Activated T-cell treated with anti-CD3 and anti-CD28 coated beads, Interleukin-2, amount 50 U/mL, for 24 hours (primary cell): ENCODE results near the gene KIF13A.

Source experiments
- DNase-seq: peaks from one replicate; pipeline ENCODE4 v3.0.0-alpha.2; 2020
- H3K27ac Mint-ChIP-seq: 2 replicates; pipeline ENCODE4 v1.8.0; 2020; ENCODE audit warnings: mild to moderate bottlenecking, mixed read lengths
- H3K27me3 Mint-ChIP-seq: 2 replicates; pipeline ENCODE4 v1.8.0; 2020; ENCODE audit warnings: mixed read lengths
- H3K36me3 Mint-ChIP-seq: 2 replicates; pipeline ENCODE4 v1.8.0; 2020; ENCODE audit warnings: low read depth, mixed read lengths
- H3K4me1 Mint-ChIP-seq: 2 replicates; pipeline ENCODE4 v1.8.0; 2020; ENCODE audit warnings: low read depth, mixed read lengths
- H3K4me3 Mint-ChIP-seq: 2 replicates; pipeline ENCODE4 v1.8.0; 2020; ENCODE audit warnings: mild to moderate bottlenecking, moderate library complexity, mixed read lengths
- H3K9me3 Mint-ChIP-seq: 2 replicates; pipeline ENCODE4 v1.8.0; 2020; ENCODE audit warnings: mixed read lengths

The KIF13A gene

DNA sequence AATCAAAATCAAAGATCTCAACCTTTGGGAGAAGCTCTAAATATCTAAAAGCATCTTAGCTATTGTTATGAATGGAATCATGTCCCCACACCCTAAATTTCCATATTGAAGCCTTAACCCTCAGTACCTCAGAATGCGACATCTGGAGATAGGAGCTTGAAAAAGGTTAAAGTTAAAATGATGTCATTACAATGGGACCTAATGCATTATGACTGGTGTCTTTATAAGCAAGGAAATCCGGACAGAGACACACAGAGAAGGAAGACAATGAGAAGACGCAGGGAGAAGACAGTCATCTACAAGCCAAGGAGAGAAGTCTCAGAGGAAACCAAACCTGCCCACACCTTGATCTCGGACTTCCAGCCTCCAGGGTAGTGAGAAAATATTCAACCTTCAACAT, 46.1 kb downstream of the KIF13A start:
- DNase-seq, result no peak
- no peaks in the 10 kb centered on the region for H3K36me3 Mint-ChIP-seq
- no peaks in the 10 kb centered on the region for H3K9me3 Mint-ChIP-seq
- H3K4me3 Mint-ChIP-seq, result no peak overlapping the region
- H3K27me3 Mint-ChIP-seq, result peaks cover 38% of the 10 kb centered on the region
- no peaks in the 10 kb centered on the region for H3K4me1 Mint-ChIP-seq
- H3K27ac Mint-ChIP-seq, result no peak overlapping the region

- peaks cover 43% of the 10 kb centered on the region for H3K27me3 Mint-ChIP-seq
- peaks cover 3% of the 10 kb centered on the region for H3K4me1 Mint-ChIP-seq
- H3K36me3 Mint-ChIP-seq, result no peaks in the 10 kb centered on the region
- DNase-seq, result no peak
- H3K9me3 Mint-ChIP-seq, result no peaks in the 10 kb centered on the region
- H3K27ac Mint-ChIP-seq, result no peak overlapping the region
- H3K4me3 Mint-ChIP-seq, result no peak overlapping the region
Measured at GRCh38 chr6:17940151-17940792, 47.2 kb downstream of the KIF13A start.

- DNase-seq, result no peak
- Mint-ChIP-seq H3K36me3 (no peaks in the 10 kb centered on the region), H3K9me3 (no peaks in the 10 kb centered on the region)
Measured at GRCh38 chr6:17938901-17939300, 48.5 kb downstream of the KIF13A start.

DNA sequence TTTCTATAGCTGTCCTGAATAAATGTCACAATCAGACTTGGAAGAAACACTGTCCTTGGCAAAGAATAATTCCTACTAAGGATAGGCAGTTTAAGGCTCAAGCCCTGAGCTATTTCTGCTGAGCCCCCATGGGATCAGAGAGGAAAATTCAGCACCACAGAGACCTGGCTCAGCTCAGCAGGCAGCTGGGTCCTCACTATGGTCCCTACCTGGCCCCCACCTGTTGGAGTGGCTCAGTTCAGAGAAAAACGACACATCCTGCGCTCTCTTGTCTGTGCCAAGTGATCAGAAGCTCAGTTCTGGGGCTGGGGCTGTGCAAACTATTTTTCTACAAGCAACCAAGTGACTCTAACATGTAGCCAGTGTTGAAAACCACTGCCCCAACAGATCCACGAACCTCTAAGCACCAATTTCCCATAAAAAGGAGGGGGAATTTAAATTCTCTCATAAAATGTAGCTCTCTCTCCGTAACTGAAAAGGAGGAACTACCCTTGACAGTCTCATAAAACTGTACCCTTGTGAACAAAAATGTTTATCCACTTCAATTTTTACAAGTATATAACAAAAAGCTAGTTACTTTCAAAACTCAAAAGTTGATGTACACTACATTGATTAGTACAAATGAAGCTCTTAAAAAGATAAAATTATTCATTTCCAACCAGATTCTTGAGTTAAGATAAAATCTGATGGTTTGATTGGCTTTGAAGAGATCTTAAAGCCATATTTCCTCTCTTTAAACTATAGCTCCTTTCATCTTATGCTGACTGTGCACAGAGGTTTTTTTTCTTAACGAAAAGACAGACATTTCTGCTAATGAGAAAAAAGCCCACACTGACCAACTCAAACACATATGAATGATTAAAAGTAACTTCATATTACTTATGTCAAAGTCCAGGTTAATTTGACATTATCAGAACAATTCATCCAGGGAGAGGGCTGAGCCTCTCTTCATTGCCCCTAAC, 52.0 kb downstream of the KIF13A start:
- Mint-ChIP-seq H3K27me3 (peaks cover 48% of the 10 kb centered on the region), H3K4me3 (no peak overlapping the region), H3K4me1 (peaks cover 3% of the 10 kb centered on the region), H3K9me3 (no peaks in the 10 kb centered on the region), H3K36me3 (no peaks in the 10 kb centered on the region), H3K27ac (no peak overlapping the region)
- DNase-seq, result no peak

More at GRCh38 chr6:17938901-17939300, 48.5 kb downstream of the KIF13A start:
- Mint-ChIP-seq H3K27me3 (peaks cover 41% of the 10 kb centered on the region), H3K27ac (no peak overlapping the region), H3K4me3 (no peak overlapping the region), H3K4me1 (peaks cover 3% of the 10 kb centered on the region)

GRCh38 chr6:17933716-17934115, 53.7 kb downstream of the KIF13A start:
- peaks cover 48% of the 10 kb centered on the region for H3K27me3 Mint-ChIP-seq
- no peaks in the 10 kb centered on the region for H3K9me3 Mint-ChIP-seq
- H3K4me1 Mint-ChIP-seq, result peaks cover 3% of the 10 kb centered on the region
- no peaks in the 10 kb centered on the region for H3K36me3 Mint-ChIP-seq
- H3K4me3 Mint-ChIP-seq, result no peak overlapping the region
- DNase-seq, result no peak
- H3K27ac Mint-ChIP-seq, result no peak overlapping the region

DNA sequence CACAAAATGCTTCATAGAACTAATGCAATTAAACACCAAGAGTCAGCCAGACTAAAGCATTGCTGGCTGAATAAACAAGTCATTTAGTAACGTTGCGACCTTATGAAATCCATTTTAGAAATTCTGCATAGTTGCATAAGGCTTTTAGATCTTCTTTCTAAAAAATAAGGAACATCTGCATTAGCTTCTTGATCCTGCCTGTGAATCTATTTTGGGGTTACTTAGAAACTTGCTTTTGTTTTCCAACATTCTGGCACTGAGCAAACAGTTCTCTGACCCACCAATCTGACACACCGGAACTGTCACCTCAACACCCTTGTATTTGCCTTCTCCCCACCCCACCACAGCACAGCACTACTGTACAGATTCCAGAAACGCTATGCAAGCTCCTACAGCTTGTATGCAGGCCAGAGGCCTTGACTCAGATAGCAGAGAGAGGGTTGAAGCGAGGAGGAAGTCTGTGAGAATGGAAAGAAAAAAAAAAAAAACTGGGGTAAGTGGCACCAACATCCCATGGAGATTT, 55.0 kb downstream of the KIF13A start:
- no peak overlapping the region for H3K4me3 Mint-ChIP-seq
- no peaks in the 10 kb centered on the region for H3K9me3 Mint-ChIP-seq
- H3K4me1 Mint-ChIP-seq, result peaks cover 3% of the 10 kb centered on the region
- H3K36me3 Mint-ChIP-seq, result no peaks in the 10 kb centered on the region
- DNase-seq, result no peak
- H3K27ac Mint-ChIP-seq, result no peak overlapping the region
- peaks cover 45% of the 10 kb centered on the region for H3K27me3 Mint-ChIP-seq

- Mint-ChIP-seq H3K27me3 (peaks cover 42% of the 10 kb centered on the region), H3K4me1 (peaks cover 3% of the 10 kb centered on the region)
Measured at GRCh38 chr6:17931227-17931626, 56.2 kb downstream of the KIF13A start.

DNA sequence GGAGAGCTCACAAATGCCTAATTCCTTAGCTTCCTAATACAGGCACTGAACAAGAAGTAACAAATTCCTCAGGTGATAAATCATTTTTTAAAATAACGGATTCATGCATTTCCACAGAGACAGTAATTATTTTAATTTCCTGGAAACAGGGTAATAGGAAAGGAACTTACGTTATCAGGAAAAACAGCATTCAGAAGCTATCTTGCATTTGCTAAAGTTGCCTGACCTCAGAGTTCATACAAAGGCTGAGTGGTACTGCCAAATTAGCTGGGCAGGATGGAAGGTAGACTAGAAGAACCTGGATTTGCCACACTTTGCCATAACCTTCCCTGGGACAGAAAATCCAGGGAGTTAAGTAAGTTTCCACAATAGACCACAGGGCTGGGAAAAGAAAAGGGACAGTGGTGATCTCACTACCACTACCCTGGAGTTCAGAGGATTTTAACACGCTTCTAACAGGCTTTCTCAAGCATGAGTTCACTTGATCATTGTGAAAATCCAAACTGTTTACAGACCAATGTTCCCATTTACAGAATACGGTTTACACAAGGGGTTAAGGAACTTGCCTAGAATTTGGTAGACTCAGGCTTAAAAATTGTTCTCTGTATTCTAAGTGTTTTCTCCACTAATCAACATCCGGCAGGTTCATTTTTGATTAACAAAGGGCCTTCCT, 57.0 kb downstream of the KIF13A start:
- no peak for DNase-seq
- Mint-ChIP-seq H3K27ac (no peak overlapping the region), H3K4me3 (no peak overlapping the region), H3K9me3 (no peaks in the 10 kb centered on the region), H3K36me3 (no peaks in the 10 kb centered on the region), H3K4me1 (peaks cover 2% of the 10 kb centered on the region), H3K27me3 (peaks cover 39% of the 10 kb centered on the region)

More at GRCh38 chr6:17931227-17931626, 56.2 kb downstream of the KIF13A start:
- no peak for DNase-seq
- Mint-ChIP-seq H3K36me3 (no peaks in the 10 kb centered on the region), H3K9me3 (no peaks in the 10 kb centered on the region), H3K27ac (no peak overlapping the region), H3K4me3 (no peak overlapping the region)

GRCh38 chr6:17928514-17929430, 58.7 kb downstream of the KIF13A start:
- Mint-ChIP-seq H3K4me1 (no peaks in the 10 kb centered on the region), H3K36me3 (no peaks in the 10 kb centered on the region), H3K27ac (no peak overlapping the region), H3K4me3 (no peak overlapping the region), H3K27me3 (peaks cover 39% of the 10 kb centered on the region), H3K9me3 (no peaks in the 10 kb centered on the region)
- no peak for DNase-seq

DNA sequence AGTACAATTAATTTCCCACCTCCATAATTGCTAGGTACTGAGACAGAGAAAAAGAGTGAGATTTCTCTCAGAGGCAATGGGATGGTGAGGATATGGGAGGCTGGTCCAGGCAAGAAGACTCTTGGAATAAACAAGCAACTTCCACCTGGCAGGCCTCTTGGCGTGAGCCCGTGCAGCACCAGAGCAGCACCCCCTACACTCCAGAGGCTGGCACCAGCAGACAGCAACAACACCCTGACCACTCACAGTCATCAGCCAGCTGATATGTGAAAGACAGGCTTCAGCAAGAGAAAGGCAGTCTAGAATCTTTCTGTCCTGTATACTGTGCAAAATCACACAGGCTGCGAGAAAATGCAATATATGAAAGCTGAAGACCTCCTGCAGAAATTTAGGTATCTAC, 59.7 kb downstream of the KIF13A start:
- Mint-ChIP-seq H3K36me3 (no peaks in the 10 kb centered on the region), H3K4me3 (no peak overlapping the region), H3K4me1 (no peaks in the 10 kb centered on the region), H3K9me3 (no peaks in the 10 kb centered on the region), H3K27ac (no peak overlapping the region), H3K27me3 (peaks cover 39% of the 10 kb centered on the region)
- no peak for DNase-seq

- no peaks in the 10 kb centered on the region for H3K36me3 Mint-ChIP-seq
- no peak overlapping the region for H3K4me3 Mint-ChIP-seq
- no peaks in the 10 kb centered on the region for H3K4me1 Mint-ChIP-seq
- H3K27ac Mint-ChIP-seq, result no peak overlapping the region
- H3K27me3 Mint-ChIP-seq, result peaks cover 18% of the 10 kb centered on the region
- DNase-seq, result no peak
- H3K9me3 Mint-ChIP-seq, result no peaks in the 10 kb centered on the region
Measured at GRCh38 chr6:17923401-17923863, 64.0 kb downstream of the KIF13A start.

DNA sequence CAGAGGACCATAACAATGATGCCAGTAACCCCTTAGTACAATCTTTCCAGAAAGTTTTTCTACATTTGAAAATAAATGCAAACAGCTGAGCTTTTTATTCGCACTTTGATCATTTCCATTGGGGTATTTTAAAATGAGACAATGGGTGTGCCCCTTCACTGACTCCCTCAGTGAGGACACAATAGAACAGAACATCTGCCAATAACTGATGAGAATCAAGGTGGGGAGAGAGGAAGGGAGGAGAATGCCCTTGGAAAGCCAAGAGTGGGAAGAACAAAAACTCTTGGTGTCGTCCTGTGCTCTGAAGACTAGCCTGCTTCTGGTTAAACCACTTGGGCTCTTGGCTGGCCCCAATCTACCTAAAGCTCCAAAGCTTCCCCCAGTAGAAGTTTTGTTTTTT, 66.0 kb downstream of the KIF13A start:
- H3K36me3 Mint-ChIP-seq, result no peaks in the 10 kb centered on the region
- no peaks in the 10 kb centered on the region for H3K9me3 Mint-ChIP-seq
- no peak overlapping the region for H3K27ac Mint-ChIP-seq
- DNase-seq, result no peak
- peaks cover 15% of the 10 kb centered on the region for H3K27me3 Mint-ChIP-seq
- no peaks in the 10 kb centered on the region for H3K4me1 Mint-ChIP-seq
- H3K4me3 Mint-ChIP-seq, result no peak overlapping the region

DNA sequence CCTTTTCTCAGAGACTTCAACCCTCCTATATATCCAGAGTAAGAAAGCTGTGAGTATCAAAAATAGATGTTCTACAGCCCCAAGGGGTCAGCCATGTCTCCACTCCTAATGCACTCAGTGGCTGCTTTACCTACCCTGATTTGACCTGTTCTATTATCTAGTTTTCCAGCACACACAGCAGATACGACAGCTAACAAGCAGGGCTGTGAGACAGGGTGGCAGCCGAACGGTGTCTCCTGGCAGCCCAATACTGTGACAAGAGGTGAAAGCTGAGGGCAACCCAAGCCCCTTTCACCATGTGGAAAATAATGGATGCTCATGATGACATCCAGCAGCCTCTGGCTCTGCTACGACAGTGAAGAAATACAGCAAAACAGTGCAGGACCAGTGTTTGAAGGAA, 67.9 kb downstream of the KIF13A start:
- H3K36me3 Mint-ChIP-seq, result no peaks in the 10 kb centered on the region
- H3K27ac Mint-ChIP-seq, result no peak overlapping the region
- no peaks in the 10 kb centered on the region for H3K4me1 Mint-ChIP-seq
- no peak for DNase-seq
- peaks cover 10% of the 10 kb centered on the region for H3K27me3 Mint-ChIP-seq
- H3K4me3 Mint-ChIP-seq, result no peak overlapping the region
- H3K9me3 Mint-ChIP-seq, result no peaks in the 10 kb centered on the region
